Thymus (tissue), 11 donors: ENCODE results near the gene KIF18A. TPM values are rescaled to one million over a fixed set of nuclear protein-coding genes. Genes with fewer than 3 reads are reported as not detected.
"Not testable (repeated sequence)": the region's sequence is repeated elsewhere in the genome, so short reads cannot be mapped to it uniquely, and the experiment has no call there.

Source experiments
- DNase-seq, 9 donors: peaks; one replicate each; pipeline ENCODE4 v3.0.0-alpha.2; 2013; ENCODE audit warnings: low spot score in 9 of 9, low read depth in 6 of 9, missing footprints in 1 of 9
- H3K27ac ChIP-seq, 2 donors: one replicate each; pipeline ENCODE4 v1.5.1; 2013; ENCODE audit warnings: control low read depth in 1 of 2, low read depth in 1 of 2, low read length in 1 of 2, mild to moderate bottlenecking in 1 of 2, moderate library complexity in 1 of 2
- H3K27me3 ChIP-seq, 2 donors: one replicate each; pipeline ENCODE4 v1.5.1; 2013; ENCODE audit warnings: low read length in 1 of 2; ENCODE audit not compliant: control insufficient read depth in 2 of 2, insufficient read depth in 1 of 2
- H3K36me3 ChIP-seq, 2 donors: one replicate each; pipeline ENCODE4 v1.5.1; 2013; ENCODE audit warnings: low read length in 1 of 2, mild to moderate bottlenecking in 1 of 2, moderate library complexity in 1 of 2; ENCODE audit not compliant: control insufficient read depth in 2 of 2, insufficient read depth in 2 of 2
- H3K4me1 ChIP-seq, 2 donors: one replicate each; pipeline ENCODE4 v1.5.1; 2013; ENCODE audit warnings: low read length in 2 of 2; ENCODE audit not compliant: control insufficient read depth in 2 of 2, insufficient read depth in 2 of 2
- H3K4me3 ChIP-seq, 2 donors: one replicate each; pipeline ENCODE4 v1.5.1; 2013; ENCODE audit warnings: low read length in 2 of 2, control low read depth in 1 of 2, mild to moderate bottlenecking in 1 of 2
- H3K9me3 ChIP-seq, 2 donors: one replicate each; pipeline ENCODE4 v1.5.1; 2013; ENCODE audit warnings: low read length in 1 of 2, mild to moderate bottlenecking in 1 of 2; ENCODE audit not compliant: control insufficient read depth in 2 of 2, insufficient read depth in 1 of 2
- WGBS: extraction: QIAGEN DNeasy Blood & Tissue Kit; methylation state at CpG from one replicate; pipeline ENCODE4 v1.1.7; 2013; 5-methylcytosine and 5-hydroxymethylcytosine counted together
- polyA plus RNA-seq: library from polyadenylated mRNA; stranded (reverse); fragments of 200-250 nt; gene quantifications from one replicate; pipeline ENCODE4 v1.2.3, GENCODE V29; 2013
- total RNA-seq: library from RNA; stranded (reverse); fragments of 120-200 nt; gene quantifications from one replicate; pipeline ENCODE4 v1.2.4, GENCODE V29; 2013
- donor health status: healthy.

The KIF18A gene
- total and polyA plus RNA-seq, 2 donors, result 2.3 to 14.0 TPM

GRCh38 chr11:28137832-28138231, 29.9 kb upstream of the KIF18A start:
- H3K9me3 ChIP-seq, result peaks cover 3 to 12% of the 10 kb centered on the region in 2 donors
- H3K4me3 ChIP-seq, result no peak overlapping the region
- no peak for DNase-seq
- H3K4me1 ChIP-seq, result no peaks in the 10 kb centered on the region
- WGBS, result 100% methylated on average over 1 of the region's 1 CpG
- no peaks in the 10 kb centered on the region for H3K27me3 ChIP-seq
- H3K36me3 ChIP-seq, result peaks cover 0 to 2% of the 10 kb centered on the region in 2 donors
- no peak overlapping the region for H3K27ac ChIP-seq

- Histone ChIP-seq H3K36me3 (peaks cover 0 to 2% of the 10 kb centered on the region in 2 donors), H3K9me3 (peaks cover 3 to 12% of the 10 kb centered on the region in 2 donors), H3K4me1 (no peaks in the 10 kb centered on the region), H3K27me3 (no peaks in the 10 kb centered on the region), H3K27ac (no peak overlapping the region), H3K4me3 (no peak overlapping the region)
- WGBS, result 96% methylated on average over 3 of the region's 3 CpGs
- DNase-seq, result no peak
Observed at GRCh38 chr11:28137366-28137765, 29.4 kb upstream of the KIF18A start.

- H3K4me1 ChIP-seq, H3K4me3 ChIP-seq, H3K27me3 ChIP-seq, H3K36me3 ChIP-seq, H3K27ac ChIP-seq, DNase-seq: not testable (repeated sequence)
- peaks cover 3 to 12% of the 10 kb centered on the region in 2 donors for H3K9me3 ChIP-seq
- 97% methylated on average over 4 of the region's 4 CpGs for WGBS
Observed at GRCh38 chr11:28136157-28136556, 28.2 kb upstream of the KIF18A start.

GRCh38 chr11:28133146-28133545, 25.2 kb upstream of the KIF18A start:
- no peak overlapping the region for H3K4me3 ChIP-seq
- H3K27me3 ChIP-seq, result no peaks in the 10 kb centered on the region
- WGBS, result 97% methylated on average over 3 of the region's 3 CpGs
- peaks cover 0 to 2% of the 10 kb centered on the region in 2 donors for H3K36me3 ChIP-seq
- no peak overlapping the region for H3K27ac ChIP-seq
- H3K9me3 ChIP-seq, result peaks cover 1 to 3% of the 10 kb centered on the region in 2 donors
- no peak for DNase-seq
- no peaks in the 10 kb centered on the region for H3K4me1 ChIP-seq

GRCh38 chr11:28132548-28132947, 24.6 kb upstream of the KIF18A start:
- no peak overlapping the region for H3K4me3 ChIP-seq
- WGBS, result 40% methylated on average over 1 of the region's 1 CpG
- DNase-seq, result no peak
- H3K36me3 ChIP-seq, result peaks cover 0 to 2% of the 10 kb centered on the region in 2 donors
- no peaks in the 10 kb centered on the region for H3K27me3 ChIP-seq
- no peaks in the 10 kb centered on the region for H3K4me1 ChIP-seq
- H3K27ac ChIP-seq, result no peak overlapping the region
- H3K9me3 ChIP-seq, result peaks cover 1 to 3% of the 10 kb centered on the region in 2 donors

- H3K27ac ChIP-seq, result no peak overlapping the region
- no peak overlapping the region for H3K4me3 ChIP-seq
- H3K9me3 ChIP-seq, result no peaks in the 10 kb centered on the region
- DNase-seq, result no peak
- H3K27me3 ChIP-seq, result no peaks in the 10 kb centered on the region
- 99% methylated on average over 3 of the region's 3 CpGs for WGBS
- peaks cover 0 to 2% of the 10 kb centered on the region in 2 donors for H3K36me3 ChIP-seq
- H3K4me1 ChIP-seq, result no peaks in the 10 kb centered on the region
Observed at GRCh38 chr11:28123151-28123581, 15.2 kb upstream of the KIF18A start.

- peaks cover 0 to 5% of the 10 kb centered on the region in 2 donors for H3K36me3 ChIP-seq
- H3K4me1 ChIP-seq, result no peaks in the 10 kb centered on the region
- no peaks in the 10 kb centered on the region for H3K27me3 ChIP-seq
- no peaks in the 10 kb centered on the region for H3K9me3 ChIP-seq
- WGBS, result 99% methylated on average over 4 of the region's 4 CpGs
- H3K4me3 ChIP-seq, result no peak overlapping the region
- H3K27ac ChIP-seq, result no peak overlapping the region
- DNase-seq, result no peak
Observed at GRCh38 chr11:28117712-28118111, 9.8 kb upstream of the KIF18A start.

GRCh38 chr11:28114731-28115130, 6.8 kb upstream of the KIF18A start:
- no peak overlapping the region for H3K4me3 ChIP-seq
- WGBS, result 97% methylated on average over 1 of the region's 1 CpG
- H3K27me3 ChIP-seq, result no peaks in the 10 kb centered on the region
- no peaks in the 10 kb centered on the region for H3K9me3 ChIP-seq
- H3K36me3 ChIP-seq, result peaks cover 0 to 5% of the 10 kb centered on the region in 2 donors
- DNase-seq, result no peak
- peaks cover 4 to 8% of the 10 kb centered on the region in 2 donors for H3K4me1 ChIP-seq
- no peak overlapping the region for H3K27ac ChIP-seq

- no peak overlapping the region for H3K27ac ChIP-seq
- H3K4me3 ChIP-seq, result no peak overlapping the region
- WGBS, result 98% methylated on average over 4 of the region's 4 CpGs
- DNase-seq, result no peak
- peaks cover 4 to 8% of the 10 kb centered on the region in 2 donors for H3K4me1 ChIP-seq
- no peaks in the 10 kb centered on the region for H3K27me3 ChIP-seq
- peaks cover 0 to 5% of the 10 kb centered on the region in 2 donors for H3K36me3 ChIP-seq
- no peaks in the 10 kb centered on the region for H3K9me3 ChIP-seq
Observed at GRCh38 chr11:28114116-28114515, 6.2 kb upstream of the KIF18A start.

GRCh38 chr11:28110821-28111200, 2.9 kb upstream of the KIF18A start:
- Histone ChIP-seq H3K27me3 (no peaks in the 10 kb centered on the region), H3K9me3 (no peaks in the 10 kb centered on the region), H3K4me3 (peak overlapping the region; percentile 76 to 92), H3K27ac (peak overlapping the region in 1 of 2 donors; percentile 84), H3K36me3 (no peaks in the 10 kb centered on the region), H3K4me1 (peaks cover 7 to 16% of the 10 kb centered on the region in 2 donors)
- DNase-seq, result no peak
